GM12878 (cell line): ENCODE data around the gene LAMA2. TPM values are rescaled to one million over a fixed set of nuclear protein-coding genes. Genes with fewer than 3 reads are reported as not detected.

ENCODE experiments used
- ATAC-seq: fragments of 200-7000 bp; cut with Tn5 transposase; 3 replicates; pipeline ENCODE4 v1.9.1; 2020; ENCODE audit warnings: mild to moderate bottlenecking, moderate library complexity
- BruUV-seq: library from RNA; stranded (reverse); fragments of 400-500 nt; replicated peaks from 2 replicates; lab custom pipeline; 2021; lab: Mats Ljungman, UMichigan
- CTCF ChIA-PET: fragments of 300-600 bp; sonication (Branson Sonifier 250); formaldehyde crosslinking; extraction: SDS; loops from one replicate; lab custom pipeline; 2021; ENCODE audit warnings: inconsistent platforms; lab: Yijun Ruan, JAX
- POLR2A ChIA-PET: fragments of 350-600 bp; formaldehyde crosslinking; extraction: SDS; loops from one replicate; lab custom pipeline; 2021; ENCODE audit warnings: inconsistent platforms; lab: Charles Lee
- RAD21 ChIA-PET: fragments of 300-600 bp; sonication (Branson Sonifier 250); formaldehyde crosslinking; loops from one replicate; lab custom pipeline; 2023; ENCODE audit warnings: antibody characterized with exemption; ENCODE audit not compliant: unreplicated experiment; lab: Charles Lee
- SMC1A ChIA-PET: fragments of 300-600 bp; sonication (Branson Sonifier 250); formaldehyde crosslinking; loops from one replicate; lab custom pipeline; 2023; ENCODE audit not compliant: unreplicated experiment, uncharacterized antibody; lab: Charles Lee
- DNase-seq: peaks from one replicate; pipeline ENCODE4 v3.0.0-alpha.2; 2011; ENCODE audit warnings: low read depth, low spot score
- FAIRE-seq: peaks from 3 replicates; lab custom pipeline; 2011; peaks lifted over from hg19 to GRCh38; lab: Jason Lieb, UNC
- H2AFZ ChIP-seq: 2 replicates; pipeline ENCODE4 v1.6.0; 2011; ENCODE audit warnings: low read depth, low read length, control low read depth; ENCODE audit not compliant: control insufficient read depth
- H3K27ac ChIP-seq: 2 replicates; pipeline ENCODE4 v1.5.1; 2011; ENCODE audit warnings: control low read depth; ENCODE audit not compliant: control insufficient read depth, insufficient read depth
- H3K27me3 ChIP-seq, 2 experiments: replicated peaks in 1 of 2; 2 replicates each; pipeline versions ENCODE4 v1.6.0 to v1.6.1; 2011; ENCODE audit warnings: low read length in 1 of 2; ENCODE audit not compliant: control insufficient read depth in 2 of 2, insufficient read depth in 2 of 2
- H3K36me3 ChIP-seq, 2 experiments: 2 replicates each; pipeline ENCODE4 v1.5.1; 2011; ENCODE audit warnings: low read length in 1 of 2; ENCODE audit not compliant: control insufficient read depth in 2 of 2, insufficient read depth in 2 of 2
- H3K4me1 ChIP-seq: 2 replicates; pipeline ENCODE4 v1.6.1; 2011; ENCODE audit warnings: mild to moderate bottlenecking, low read length, moderate library complexity, mixed read lengths; ENCODE audit not compliant: control insufficient read depth, insufficient read depth
- H3K4me2 ChIP-seq: 2 replicates; pipeline ENCODE4 v1.6.0; 2011; ENCODE audit warnings: control low read depth; ENCODE audit not compliant: control insufficient read depth, insufficient read depth
- H3K4me3 ChIP-seq: fragments of 200-600 bp; sonication (generic); 2 replicates; pipeline ENCODE4 v1.5.1; 2016
- H3K79me2 ChIP-seq: 2 replicates; pipeline ENCODE4 v1.6.0; 2011; ENCODE audit warnings: low read length; ENCODE audit not compliant: control insufficient read depth, insufficient read depth
- H3K9ac ChIP-seq: 2 replicates; pipeline ENCODE4 v1.8.0; 2011; ENCODE audit warnings: low read length, control low read depth, mixed read lengths; ENCODE audit not compliant: control insufficient read depth, insufficient read depth
- H3K9me3 ChIP-seq: replicated peaks from 3 replicates; pipeline ENCODE4 v1.5.1; 2011; ENCODE audit warnings: mild to moderate bottlenecking, low read length; ENCODE audit not compliant: control insufficient read depth, insufficient read depth
- H4K20me1 ChIP-seq: 2 replicates; pipeline ENCODE4 v1.6.0; 2011; ENCODE audit not compliant: control insufficient read depth, insufficient read depth
- CBFB ChIP-seq: IDR thresholded peaks from 2 replicates; pipeline ENCODE4 v1.6.1; 2016; ENCODE audit warnings: antibody characterized with exemption, low read depth
- FOS ChIP-seq: IDR thresholded peaks from 3 replicates; pipeline ENCODE4 v1.6.1; 2011; ENCODE audit warnings: borderline replicate concordance; ENCODE audit not compliant: insufficient read length; ENCODE audit errors: extremely low read depth
- JUND ChIP-seq: IDR thresholded peaks from 2 replicates; pipeline ENCODE4 v1.6.1; 2012; ENCODE audit warnings: low read depth, mild to moderate bottlenecking, low read length, improper control_type of control experiment, moderate library complexity
- LARP7 ChIP-seq: fragments of 450-650 bp; IDR thresholded peaks from 2 replicates; pipeline ENCODE4 v1.6.1; 2017; ENCODE audit warnings: mild to moderate bottlenecking
- MYC ChIP-seq: IDR thresholded peaks from 2 replicates; pipeline ENCODE4 v1.6.1; 2011; ENCODE audit warnings: mild to moderate bottlenecking, low read length, moderate library complexity, inconsistent platforms; ENCODE audit not compliant: insufficient read depth, insufficient replicate concordance, insufficient read length, severe bottlenecking
- NR2C2 ChIP-seq: IDR thresholded peaks from 2 replicates; pipeline ENCODE4 v1.6.1; 2011; ENCODE audit warnings: borderline replicate concordance, low read depth; ENCODE audit not compliant: control insufficient read depth, insufficient read length
- PAX5 ChIP-seq: IDR thresholded peaks from 2 replicates; pipeline ENCODE4 v1.6.1; 2011; ENCODE audit warnings: low read depth, low read length, borderline replicate concordance
- RAD21 ChIP-seq: IDR thresholded peaks from 2 replicates; pipeline ENCODE4 v1.6.1; 2011; ENCODE audit warnings: mild to moderate bottlenecking, low read depth, low read length, moderate library complexity; ENCODE audit not compliant: insufficient read depth
- TBL1XR1 ChIP-seq: IDR thresholded peaks from 2 replicates; pipeline ENCODE4 v1.6.1; 2012; ENCODE audit warnings: low read depth, low read length, improper control_type of control experiment
- TCF7 ChIP-seq: IDR thresholded peaks from 2 replicates; pipeline ENCODE4 v1.6.1; 2014; ENCODE audit warnings: antibody characterized with exemption, borderline replicate concordance
- YBX1 ChIP-seq: fragments of 450-650 bp; IDR thresholded peaks from 2 replicates; pipeline ENCODE4 v1.6.1; 2016; ENCODE audit warnings: antibody characterized with exemption
- ZBTB33 ChIP-seq: fragments of 450-650 bp; IDR thresholded peaks from 2 replicates; pipeline ENCODE4 v1.6.1; 2017; ENCODE audit warnings: mild to moderate bottlenecking
- ZNF384 ChIP-seq: IDR thresholded peaks from 2 replicates; pipeline ENCODE4 v1.6.1; 2012; ENCODE audit warnings: low read depth, mild to moderate bottlenecking, low read length, improper control_type of control experiment, borderline replicate concordance
- WGBS: methylation state at CpG from one replicate; pipeline ENCODE4 v1.1.6; 2016; ENCODE audit warnings: low lambda C conversion rate; ENCODE audit not compliant: insufficient replicate concordance, insufficient coverage; ENCODE audit errors: missing lambda C conversion rate; 5-methylcytosine and 5-hydroxymethylcytosine counted together
- in situ Hi-C: fragments of 300-500 bp; cut with MboI; formaldehyde crosslinking; loops from 9 replicates; pipeline ENCODE4 v1.14.3; 2018; ENCODE audit warnings: mixed read lengths
- intact Hi-C: fragments of 100-400 bp; cut with micrococcal nuclease; formaldehyde crosslinking; loops from one replicate; pipeline ENCODE4 v1.14.2; 2022; ENCODE audit not compliant: unreplicated experiment
- polyA plus RNA-seq, 11 experiments: library from polyadenylated mRNA; depleted of rRNA in 4 of 11; unstranded in 6 of 11; stranded (reverse) in 5 of 11; fragments of >200 nt; fragmentation: Nextera tagmentation in 4 of 11; fragmentation: Illumina TruSeq in 1 of 11; extraction: Ambion mirVana in 4 of 11; extraction: Trizol in 1 of 11; gene quantifications; 1 replicate in 1 of 11; 2 replicates in 10 of 11; pipeline versions ENCODE4 v1.2.1 to v1.2.3, GENCODE V29; 2011 to 2016; ENCODE audit warnings: inconsistent platforms in 2 of 11, missing spikeins in 2 of 11, low read depth in 1 of 11
- total RNA-seq, 4 experiments: library from RNA; depleted of rRNA in 3 of 4; stranded (reverse); fragments of >200 nt in 3 of 4; fragmentation: Illumina TruSeq in 1 of 4; extraction: Trizol in 1 of 4; gene quantifications; 2 replicates each; pipeline versions ENCODE4 v1.2.1 to v1.2.3, GENCODE V29; 2013 to 2021
- TF ChIP-seq, protein P1 (sequence below): IDR thresholded peaks from 2 replicates; pipeline ENCODE4 v1.6.1; 2011; ENCODE audit warnings: borderline replicate concordance, low read depth, mild to moderate bottlenecking, moderate library complexity, mixed read lengths, low read length; ENCODE audit not compliant: insufficient read depth; ENCODE audit errors: extremely low read length
- TF ChIP-seq, protein P2 (sequence below): IDR thresholded peaks from 2 replicates; pipeline ENCODE4 v1.6.1; 2011; ENCODE audit warnings: low read depth, mild to moderate bottlenecking, low read length, moderate library complexity, borderline replicate concordance; ENCODE audit errors: extremely low read depth

The LAMA2 gene
- total and polyA plus RNA-seq, 10 of the 15 experiments (the other 5 are each of a cell fraction or from before 2014, with no cell fraction given), result 0.04 to 2.0 (median 0.37) TPM; not detected in 1

DNA sequence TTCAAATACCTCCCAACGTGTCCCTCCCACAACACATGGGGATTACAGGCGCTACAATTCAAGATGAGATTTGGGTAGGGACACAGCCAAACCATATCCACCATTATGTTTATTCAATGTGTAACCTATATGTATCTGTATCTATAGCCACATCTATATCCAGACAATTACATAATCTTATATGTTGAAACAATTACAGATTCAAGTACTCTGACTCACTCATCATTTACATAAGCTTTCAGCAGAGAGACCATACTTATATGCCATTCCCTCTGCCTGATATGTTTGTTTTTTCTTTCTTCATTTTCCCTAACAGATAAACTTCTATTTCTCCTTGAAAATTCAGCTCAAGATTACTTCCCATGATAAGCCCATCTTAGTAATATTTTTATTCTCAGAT is 163.6 kb downstream of the LAMA2 start:
- Histone ChIP-seq H3K36me3 (no peaks in the 10 kb centered on the region), H3K4me1 (no peaks in the 10 kb centered on the region), H3K4me3 (no peak overlapping the region), H3K79me2 (no peaks in the 10 kb centered on the region), H3K9ac (no peak overlapping the region), H3K27ac (no peak overlapping the region), H4K20me1 (no peaks in the 10 kb centered on the region), H3K9me3 (no peaks in the 10 kb centered on the region), H3K27me3 (no peaks in the 10 kb centered on the region), H3K4me2 (no peak overlapping the region), H2AFZ (no peak overlapping the region)
- no peak for ATAC-seq
- ChIA-PET SMC1A (no interaction called here), RAD21 (no interaction called here), CTCF (no interaction called here), POLR2A (interaction anchor here (0.6 kb wide), 1 partner anchor 432 kb away, joined by 5 read pairs; no protein-coding TSS in a partner anchor)
- no peak for FAIRE-seq
- no peak for DNase-seq
- TF ChIP-seq JUND (no peak), TBL1XR1 (no peak), ZBTB33 (no peak), YBX1 (no peak), RAD21 (no peak), MYC (no peak), PAX5 (no peak), NR2C2 (no peak), FOS (no peak), ZNF384 (no peak), CBFB (no peak), LARP7 (no peak), TCF7 (no peak)
- TF ChIP-seq, protein P1, sequence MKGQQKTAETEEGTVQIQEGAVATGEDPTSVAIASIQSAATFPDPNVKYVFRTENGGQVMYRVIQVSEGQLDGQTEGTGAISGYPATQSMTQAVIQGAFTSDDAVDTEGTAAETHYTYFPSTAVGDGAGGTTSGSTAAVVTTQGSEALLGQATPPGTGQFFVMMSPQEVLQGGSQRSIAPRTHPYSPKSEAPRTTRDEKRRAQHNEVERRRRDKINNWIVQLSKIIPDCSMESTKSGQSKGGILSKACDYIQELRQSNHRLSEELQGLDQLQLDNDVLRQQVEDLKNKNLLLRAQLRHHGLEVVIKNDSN, result no peak
- TF ChIP-seq, protein P2, sequence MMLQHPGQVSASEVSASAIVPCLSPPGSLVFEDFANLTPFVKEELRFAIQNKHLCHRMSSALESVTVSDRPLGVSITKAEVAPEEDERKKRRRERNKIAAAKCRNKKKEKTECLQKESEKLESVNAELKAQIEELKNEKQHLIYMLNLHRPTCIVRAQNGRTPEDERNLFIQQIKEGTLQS, result no peak
- in situ Hi-C loops (no loop called here), intact Hi-C loops (no loop called here)
- 41% methylated on average over 2 of the region's 2 CpGs for WGBS
- BruUV-seq, result no TSS peak
